Gastroesophageal sphincter (tissue), 3 donors: ENCODE measurements around the gene ABHD14A.

Experiments
- EP300 ChIP-seq: sonication (generic); formaldehyde crosslinking; IDR thresholded peaks from one replicate; pipeline ENCODE4 v1.6.1; 2017; ENCODE audit warnings: antibody characterized with exemption, mild to moderate bottlenecking
- TF ChIP-seq, protein P1 (sequence below), 4 experiments: fragments of 200-600 bp in 2 of 4; fragments of 450-650 bp in 2 of 4; sonication (generic) in 1 of 4; IDR thresholded peaks; one replicate each; pipeline ENCODE4 v1.5.1; 2017 to 2019; ENCODE audit warnings: antibody characterized with exemption in 4 of 4, mild to moderate bottlenecking in 2 of 4, moderate library complexity in 2 of 4

GRCh38 chr3:51961011-51961410 lies 13.9 kb upstream of the ABHD14A start:
- TF ChIP-seq EP300, result no peak
- TF ChIP-seq, protein P1, sequence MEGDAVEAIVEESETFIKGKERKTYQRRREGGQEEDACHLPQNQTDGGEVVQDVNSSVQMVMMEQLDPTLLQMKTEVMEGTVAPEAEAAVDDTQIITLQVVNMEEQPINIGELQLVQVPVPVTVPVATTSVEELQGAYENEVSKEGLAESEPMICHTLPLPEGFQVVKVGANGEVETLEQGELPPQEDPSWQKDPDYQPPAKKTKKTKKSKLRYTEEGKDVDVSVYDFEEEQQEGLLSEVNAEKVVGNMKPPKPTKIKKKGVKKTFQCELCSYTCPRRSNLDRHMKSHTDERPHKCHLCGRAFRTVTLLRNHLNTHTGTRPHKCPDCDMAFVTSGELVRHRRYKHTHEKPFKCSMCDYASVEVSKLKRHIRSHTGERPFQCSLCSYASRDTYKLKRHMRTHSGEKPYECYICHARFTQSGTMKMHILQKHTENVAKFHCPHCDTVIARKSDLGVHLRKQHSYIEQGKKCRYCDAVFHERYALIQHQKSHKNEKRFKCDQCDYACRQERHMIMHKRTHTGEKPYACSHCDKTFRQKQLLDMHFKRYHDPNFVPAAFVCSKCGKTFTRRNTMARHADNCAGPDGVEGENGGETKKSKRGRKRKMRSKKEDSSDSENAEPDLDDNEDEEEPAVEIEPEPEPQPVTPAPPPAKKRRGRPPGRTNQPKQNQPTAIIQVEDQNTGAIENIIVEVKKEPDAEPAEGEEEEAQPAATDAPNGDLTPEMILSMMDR (IDR thresholded peaks at IDR 0.05), result no peak
